Esophagus squamous epithelium (tissue), 5 donors: ENCODE measurements around the gene DPY30. TPM values are rescaled to one million over a fixed set of nuclear protein-coding genes. Genes with fewer than 3 reads are reported as not detected.
"Not testable (repeated sequence)": the region's sequence is repeated elsewhere in the genome, so short reads cannot be mapped to it uniquely, and the experiment has no call there.

Experiments used
- DNase-seq: peaks from one replicate; lab custom pipeline; 2025; lab: John Stamatoyannopoulos, UW
- H3K27ac ChIP-seq, 4 donors: fragments of 200-600 bp; sonication (generic); one replicate each; pipeline ENCODE4 v1.5.1; 2016 to 2019; ENCODE audit warnings: mild to moderate bottlenecking in 1 of 4
- H3K27me3 ChIP-seq, 4 donors: fragments of 200-600 bp; sonication (generic); 1 replicate in 3 of 4; 2 replicates in 1 of 4; pipeline versions ENCODE4 v1.5.1 to v1.6.0; 2017 to 2021; ENCODE audit warnings: antibody characterized with exemption in 1 of 4
- H3K36me3 ChIP-seq, 3 donors: fragments of 200-600 bp; sonication (generic); one replicate each; pipeline ENCODE4 v1.5.1; 2016 to 2019
- H3K4me1 ChIP-seq, 3 donors: fragments of 200-600 bp; sonication (generic); one replicate each; pipeline ENCODE4 v1.5.1; 2017 to 2019
- H3K4me3 ChIP-seq, 4 donors: fragments of 200-600 bp; sonication (generic); 1 replicate in 3 of 4; 2 replicates in 1 of 4; pipeline ENCODE4 v1.5.1; 2016 to 2019; ENCODE audit warnings: mild to moderate bottlenecking in 2 of 4, moderate library complexity in 1 of 4
- H3K9me3 ChIP-seq, 3 donors: fragments of 200-600 bp; sonication (generic); one replicate each; pipeline ENCODE4 v1.5.1; 2016 to 2019
- CTCF ChIP-seq, 6 experiments: fragments of 450-650 bp in 4 of 6; fragments of 200-600 bp in 2 of 6; sonication (generic) in 2 of 6; IDR thresholded peaks; one replicate each; pipeline ENCODE4 v1.5.1; 2016 to 2019; ENCODE audit warnings: antibody characterized with exemption in 6 of 6, mild to moderate bottlenecking in 4 of 6, moderate library complexity in 4 of 6
- POLR2A ChIP-seq, 4 donors: fragments of 450-650 bp; IDR thresholded peaks; one replicate each; pipeline ENCODE4 v1.6.1; 2017; ENCODE audit warnings: antibody characterized with exemption in 4 of 4, mild to moderate bottlenecking in 4 of 4, moderate library complexity in 3 of 4
- WGBS, 2 donors: methylation state at CpG; one replicate each; pipeline ENCODE4 v1.1.5; 2018; 5-methylcytosine and 5-hydroxymethylcytosine counted together
- intact Hi-C: fragments of 100-400 bp; cut with DNase I; formaldehyde crosslinking; loops from one replicate; pipeline ENCODE4 v1.15.0; 2022
- total RNA-seq, 4 donors: library from RNA; depleted of rRNA; stranded (reverse); fragments of >200 nt; gene quantifications; one replicate each; pipeline ENCODE4 v1.1.0, GENCODE V29; 2016
- donor health status: DM: yes; HTN: yes; CAD: no.

DPY30 gene
- total RNA-seq, 4 donors from 2014 or later = 53.0 to 58.2 (median 54.6) TPM

- H3K4me1 ChIP-seq = peaks cover 0 to 12% (median 2%) of the 10 kb centered on the region in 3 donors
- H3K9me3 ChIP-seq = no peaks in the 10 kb centered on the region
- no peak for DNase-seq
- WGBS, 2 donors = 84 to 100% methylated on average over 2 of the region's 2 CpGs
- no peaks in the 10 kb centered on the region for H3K27me3 ChIP-seq
- H3K27ac ChIP-seq = no peak overlapping the region
- H3K4me3 ChIP-seq = no peak overlapping the region
- TF ChIP-seq POLR2A (IDR thresholded peaks at IDR 0.05) (no peak), CTCF (IDR thresholded peaks at IDR 0.05) (no peak)
- no peaks in the 10 kb centered on the region for H3K36me3 ChIP-seq
- intact Hi-C loops = no loop called here
Observed at GRCh38 chr2:32058130-32058529, 18.5 kb upstream of the DPY30 start.

DNA sequence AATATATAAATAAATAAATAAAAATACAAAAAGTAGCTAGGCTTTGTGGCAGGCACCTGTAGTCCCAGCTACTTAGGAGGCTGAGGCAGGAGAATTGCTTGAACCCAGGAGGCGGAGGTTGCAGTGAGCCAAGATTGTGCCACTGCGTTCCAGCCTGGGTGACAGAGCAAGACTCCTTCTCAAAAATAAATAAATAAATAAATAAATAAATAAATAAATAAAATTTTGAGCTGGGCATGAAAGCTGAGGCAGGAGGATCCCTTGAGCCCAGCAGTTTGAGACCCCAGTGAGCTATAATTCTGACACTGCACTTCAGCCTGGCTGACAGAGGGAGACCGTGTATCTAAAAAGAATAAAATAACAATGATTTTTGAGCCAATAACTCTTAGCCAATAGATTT, 15.0 kb upstream of the DPY30 start:
- H3K27ac ChIP-seq, H3K4me1 ChIP-seq, DNase-seq, H3K9me3 ChIP-seq, intact Hi-C loops, H3K4me3 ChIP-seq, H3K36me3 ChIP-seq, H3K27me3 ChIP-seq: not testable (repeated sequence)
- 78 to 80% methylated on average over 3 of the region's 3 CpGs for WGBS, 2 donors

DNA sequence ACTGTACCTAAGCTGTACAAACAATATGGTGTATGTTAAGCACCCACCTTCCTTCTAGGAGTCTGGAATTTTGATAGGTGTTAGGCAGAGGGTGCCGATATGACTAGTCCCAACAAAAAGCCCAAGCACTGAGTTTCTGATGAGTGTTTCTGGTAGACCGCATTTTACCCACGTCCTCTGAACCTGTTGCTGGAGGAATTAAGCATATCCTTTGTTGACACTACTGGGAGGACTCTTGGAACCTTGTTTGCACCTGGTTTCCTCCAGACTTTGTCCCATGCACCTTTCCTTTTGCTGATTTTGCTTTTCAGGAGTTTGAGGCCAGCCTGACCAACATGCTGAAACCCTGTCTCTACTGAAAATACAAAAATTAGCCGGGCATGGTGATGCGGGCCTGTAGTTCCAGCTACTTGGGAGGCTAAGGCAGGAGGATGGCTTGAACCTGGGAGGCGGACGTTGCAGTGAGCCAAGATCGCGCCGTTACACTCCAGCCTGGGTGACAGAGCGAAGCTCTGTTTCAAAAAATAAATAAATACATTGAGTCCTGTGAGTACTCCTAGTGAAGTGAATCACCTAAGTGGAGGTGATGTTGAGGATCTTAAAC, 12.3 kb upstream of the DPY30 start:
- Histone ChIP-seq H3K4me1 (no peaks in the 10 kb centered on the region), H3K4me3 (no peak overlapping the region), H3K9me3 (no peaks in the 10 kb centered on the region), H3K27me3 (no peaks in the 10 kb centered on the region), H3K27ac (no peak overlapping the region), H3K36me3 (no peaks in the 10 kb centered on the region)
- DNase-seq = no peak
- intact Hi-C loops = no loop called here
- WGBS, 2 donors = 94 to 96% methylated on average over 10 of the region's 11 CpGs
- TF ChIP-seq CTCF (IDR thresholded peaks at IDR 0.05) (no peak), POLR2A (IDR thresholded peaks at IDR 0.05) (no peak)

GRCh38 chr2:32043561-32043960, 4.0 kb upstream of the DPY30 start:
- TF ChIP-seq CTCF (IDR thresholded peaks at IDR 0.05) = no peak
- TF ChIP-seq POLR2A (IDR thresholded peaks at IDR 0.05) = no peak
- peaks cover 0 to 15% (median 4%) of the 10 kb centered on the region in 3 donors for H3K4me1 ChIP-seq
- no peak overlapping the region for H3K27ac ChIP-seq
- H3K4me3 ChIP-seq = no peak overlapping the region
- H3K36me3 ChIP-seq = no peaks in the 10 kb centered on the region
- intact Hi-C loops = no loop called here
- H3K27me3 ChIP-seq = no peaks in the 10 kb centered on the region
- no peak for DNase-seq
- no peaks in the 10 kb centered on the region for H3K9me3 ChIP-seq
- 70 to 75% methylated on average over 6 to 7 of the region's 7 CpGs for WGBS, 2 donors

DNA sequence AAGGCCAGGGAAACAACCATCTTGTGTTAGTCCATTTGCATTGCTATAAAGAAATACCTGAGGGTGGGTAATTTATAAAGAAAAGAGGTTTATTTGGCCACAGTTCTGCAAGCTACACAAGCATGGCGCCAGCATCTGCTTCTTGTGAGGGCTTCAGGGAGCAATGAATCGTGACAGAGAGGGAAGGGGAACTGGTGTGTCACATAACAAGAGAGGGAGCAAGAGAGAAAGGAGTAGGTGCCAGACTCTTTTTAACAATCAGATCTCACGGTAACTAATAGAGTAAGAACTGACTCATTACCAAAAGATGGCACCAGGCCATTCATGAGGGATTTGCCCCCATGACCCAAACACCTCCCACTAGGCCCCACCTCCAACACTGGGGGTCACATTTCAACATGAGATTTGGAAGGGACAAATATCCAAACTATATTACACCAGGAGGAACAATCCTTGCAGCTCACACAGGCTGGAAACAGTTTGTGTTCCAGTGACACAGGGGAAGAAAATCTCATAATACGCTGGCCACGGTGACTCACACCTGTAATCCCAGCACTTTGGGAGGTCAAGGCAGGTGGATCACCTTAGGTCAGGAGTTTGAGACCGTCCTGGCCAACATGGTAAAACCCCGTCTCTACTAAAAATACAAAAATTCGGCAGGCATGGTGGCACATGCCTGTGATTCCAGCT, 5.3 kb downstream of the DPY30 start:
- Histone ChIP-seq H3K36me3 (peaks cover 0 to 74% (median 0%) of the 10 kb centered on the region in 3 donors), H3K27ac (peak overlapping the region in 1 of 4 donors; percentile 7), H3K4me1 (peaks cover 3 to 31% (median 13%) of the 10 kb centered on the region in 3 donors)
- DNase-seq, H3K9me3 ChIP-seq, intact Hi-C loops, H3K27me3 ChIP-seq, H3K4me3 ChIP-seq: not testable (repeated sequence)
- 60 to 73% methylated on average over 7 to 8 of the region's 8 CpGs for WGBS, 2 donors

- H3K27me3 ChIP-seq, intact Hi-C loops, H3K9me3 ChIP-seq, DNase-seq, H3K4me3 ChIP-seq: not testable (repeated sequence)
- H3K27ac ChIP-seq = peak overlapping the region in 3 of 4 donors; percentile 41 to 78 (median 72)
- H3K4me1 ChIP-seq = peaks cover 0 to 11% (median 0%) of the 10 kb centered on the region in 3 donors
- peaks cover 0 to 85% (median 11%) of the 10 kb centered on the region in 3 donors for H3K36me3 ChIP-seq
- WGBS, 2 donors = 50 to 78% methylated on average over 9 of the region's 9 CpGs
Observed at GRCh38 chr2:32018789-32019482, 20.7 kb downstream of the DPY30 start.
